CD4-positive, alpha-beta T cell treated with Interleukin-1 beta for 1 hour (primary cell): Measurements from ENCODE around the gene PTPRD.

Experiments used
- DNase-seq, 2 donors: peaks; one replicate each; pipeline ENCODE4 v3.0.0-alpha.2; 2020 to 2022

Gene PTPRD

GRCh38 chr9:8800196-8800595 is 1812.6 kb downstream of the PTPRD start:
- DNase-seq: no peak

- DNase-seq: no peak
Observed at GRCh38 chr9:8799615-8800014, 1813.2 kb downstream of the PTPRD start.

- no peak for DNase-seq
Observed at GRCh38 chr9:8799206-8799605, 1813.6 kb downstream of the PTPRD start.

GRCh38 chr9:8784838-8785237 is 1828.0 kb downstream of the PTPRD start:
- no peak for DNase-seq

- no peak for DNase-seq
Observed at GRCh38 chr9:8783941-8784340, 1828.9 kb downstream of the PTPRD start.

GRCh38 chr9:8782237-8782636 is 1830.6 kb downstream of the PTPRD start:
- DNase-seq: no peak

GRCh38 chr9:8781458-8781857 is 1831.3 kb downstream of the PTPRD start:
- DNase-seq: no peak

GRCh38 chr9:8780386-8780785 is 1832.4 kb downstream of the PTPRD start:
- no peak for DNase-seq

- no peak for DNase-seq
Observed at GRCh38 chr9:8779478-8779877, 1833.3 kb downstream of the PTPRD start.

GRCh38 chr9:8778356-8778755 is 1834.4 kb downstream of the PTPRD start:
- DNase-seq: no peak

GRCh38 chr9:8772302-8772701 is 1840.5 kb downstream of the PTPRD start:
- no peak for DNase-seq

- no peak for DNase-seq
Observed at GRCh38 chr9:8769153-8769552, 1843.6 kb downstream of the PTPRD start.

- DNase-seq: no peak
Observed at GRCh38 chr9:8766096-8766495, 1846.7 kb downstream of the PTPRD start.

GRCh38 chr9:8764051-8764450 is 1848.8 kb downstream of the PTPRD start:
- no peak for DNase-seq

GRCh38 chr9:8762479-8763085 is 1850.2 kb downstream of the PTPRD start:
- no peak for DNase-seq

GRCh38 chr9:8760000-8760767 is 1852.6 kb downstream of the PTPRD start:
- DNase-seq: no peak

GRCh38 chr9:8757881-8758280 is 1854.9 kb downstream of the PTPRD start:
- no peak for DNase-seq

GRCh38 chr9:8754751-8755150 is 1858.1 kb downstream of the PTPRD start:
- DNase-seq: no peak

GRCh38 chr9:8751406-8751930 is 1861.3 kb downstream of the PTPRD start:
- DNase-seq: no peak

GRCh38 chr9:8750639-8751051 is 1862.2 kb downstream of the PTPRD start:
- DNase-seq: no peak

- DNase-seq: no peak
Observed at GRCh38 chr9:8745347-8745746, 1867.5 kb downstream of the PTPRD start.

- no peak for DNase-seq
Observed at GRCh38 chr9:8738945-8739344, 1873.9 kb downstream of the PTPRD start.

GRCh38 chr9:8736805-8737204 is 1876.0 kb downstream of the PTPRD start:
- DNase-seq: no peak

- no peak for DNase-seq
Observed at GRCh38 chr9:8734760-8735159, 1878.0 kb downstream of the PTPRD start.
